HepG2 (cell line): Measurements from ENCODE around the gene RARS1. TPM values are rescaled to one million over a fixed set of nuclear protein-coding genes. Genes with fewer than 3 reads are reported as not detected.

ENCODE experiments used
- ATAC-seq: fragments of 200-7000 bp; cut with Tn5 transposase; 3 replicates; pipeline ENCODE4 v1.9.1; 2020; ENCODE audit warnings: mild to moderate bottlenecking, moderate library complexity
- BruUV-seq: library from RNA; stranded (reverse); fragments of 400-500 nt; replicated peaks from 2 replicates; lab custom pipeline; 2021; lab: Mats Ljungman, UMichigan
- CTCF ChIA-PET: fragments of 300-600 bp; formaldehyde crosslinking; extraction: SDS; loops from one replicate; lab custom pipeline; 2021; ENCODE audit warnings: low total read pairs, inconsistent platforms, low intra/inter-chr PET ratio; lab: Yijun Ruan, JAX
- POLR2A ChIA-PET: fragments of 350-600 bp; sonication (Branson Sonifier 250); formaldehyde crosslinking; loops from one replicate; lab custom pipeline; 2020; ENCODE audit warnings: antibody characterized with exemption, inconsistent platforms; lab: Yijun Ruan, JAX
- DNase-seq: peaks from one replicate; pipeline ENCODE4 v3.0.0-alpha.2; 2015; ENCODE audit warnings: low spot score
- FAIRE-seq: peaks from 3 replicates; lab custom pipeline; 2011; peaks lifted over from hg19 to GRCh38; lab: Jason Lieb, UNC
- H2AFZ ChIP-seq: one replicate; pipeline ENCODE4 v1.6.1; 2011; ENCODE audit warnings: low read length, inconsistent platforms
- H3K27ac ChIP-seq: fragments of 300-600 bp; 3 replicates; pipeline ENCODE4 v1.8.0; 2011; ENCODE audit warnings: mixed run types, mild to moderate bottlenecking, mixed read lengths, low read length, inconsistent platforms; ENCODE audit not compliant: insufficient read depth; ENCODE audit errors: extremely low read length
- H3K27me3 ChIP-seq, 2 experiments: fragments of 200-600 bp in 1 of 2; 2 replicates in 1 of 2; 3 replicates in 1 of 2; pipeline versions ENCODE4 v1.6.0 to v1.8.0; 2011; ENCODE audit warnings: low read length in 2 of 2, mild to moderate bottlenecking in 2 of 2, moderate library complexity in 2 of 2, inconsistent platforms in 1 of 2; ENCODE audit not compliant: insufficient read depth in 2 of 2, control insufficient read depth in 1 of 2
- H3K36me3 ChIP-seq, 2 experiments: fragments of 200-600 bp in 1 of 2; replicated peaks in 1 of 2; 2 replicates in 1 of 2; 3 replicates in 1 of 2; pipeline versions ENCODE4 v1.5.1 to v1.8.0; 2011; ENCODE audit warnings: low read length in 2 of 2, inconsistent platforms in 1 of 2; ENCODE audit not compliant: insufficient read depth in 2 of 2, control insufficient read depth in 1 of 2
- H3K4me1 ChIP-seq: 2 replicates; pipeline ENCODE4 v1.5.1; 2012; ENCODE audit warnings: low read length, inconsistent platforms; ENCODE audit not compliant: insufficient read depth
- H3K4me2 ChIP-seq: 2 replicates; pipeline ENCODE4 v1.6.0; 2011; ENCODE audit warnings: low read depth, low read length, inconsistent platforms
- H3K4me3 ChIP-seq, 3 experiments: fragments of 200-600 bp in 1 of 3; sonication (generic), shearing (Covaris generic) in 1 of 3; replicated peaks in 1 of 3; 2 replicates each; pipeline ENCODE4 v1.5.1; 2011 to 2016; ENCODE audit warnings: low read length in 3 of 3, inconsistent platforms in 2 of 3, low read depth in 2 of 3, mild to moderate bottlenecking in 2 of 3, control low read depth in 1 of 3, mixed read lengths in 1 of 3; ENCODE audit not compliant: insufficient read depth in 1 of 3
- H3K79me2 ChIP-seq: one replicate; pipeline ENCODE4 v1.6.1; 2011; ENCODE audit warnings: low read length, inconsistent platforms; ENCODE audit not compliant: insufficient read depth
- H3K9ac ChIP-seq: 2 replicates; pipeline ENCODE4 v1.6.0; 2011; ENCODE audit warnings: mild to moderate bottlenecking, low read depth, low read length, inconsistent platforms; ENCODE audit not compliant: insufficient read depth
- H3K9me3 ChIP-seq: 2 replicates; pipeline ENCODE4 v1.5.1; 2012; ENCODE audit warnings: mild to moderate bottlenecking, low read length
- H4K20me1 ChIP-seq: 2 replicates; pipeline ENCODE4 v1.6.0; 2011; ENCODE audit warnings: inconsistent platforms, mild to moderate bottlenecking, low read length, moderate library complexity; ENCODE audit not compliant: insufficient read depth
- BCL3 ChIP-seq: sonication (generic); formaldehyde crosslinking; IDR thresholded peaks from 2 replicates; pipeline ENCODE4 v1.5.1; 2020; ENCODE audit warnings: mild to moderate bottlenecking, missing genetic modification reagents, moderate library complexity
- FOXA3 ChIP-seq: IDR thresholded peaks from 2 replicates; pipeline ENCODE4 v1.6.1; 2016; ENCODE audit warnings: missing genetic modification reagents, missing compliant biosample characterization
- HNRNPUL1 ChIP-seq: fragments of 200-400 bp; formaldehyde crosslinking; IDR thresholded peaks from 2 replicates; pipeline ENCODE4 v1.6.1; 2017; ENCODE audit warnings: low read depth, mild to moderate bottlenecking, low read length, moderate library complexity
- KDM1A ChIP-seq: IDR thresholded peaks from 2 replicates; pipeline ENCODE4 v1.6.1; 2016; ENCODE audit warnings: missing compliant biosample characterization
- MIER2 ChIP-seq: IDR thresholded peaks from 2 replicates; pipeline ENCODE4 v1.6.1; 2016; ENCODE audit warnings: missing biosample characterization, missing genetic modification reagents
- MTERF4 ChIP-seq: sonication (generic); formaldehyde crosslinking; IDR thresholded peaks from 2 replicates; pipeline ENCODE4 v1.8.0; 2023; ENCODE audit warnings: mild to moderate bottlenecking, missing genetic modification reagents
- POGZ ChIP-seq: sonication (generic); formaldehyde crosslinking; IDR thresholded peaks from 2 replicates; pipeline ENCODE4 v1.4.0; 2020; ENCODE audit warnings: mild to moderate bottlenecking, missing genetic modification reagents
- SMAD3 ChIP-seq: sonication (generic); formaldehyde crosslinking; IDR thresholded peaks from 2 replicates; pipeline ENCODE4 v1.4.0; 2020; ENCODE audit warnings: missing genetic modification reagents
- ZNF232 ChIP-seq: sonication (generic); formaldehyde crosslinking; IDR thresholded peaks from 2 replicates; pipeline ENCODE4 v1.4.0; 2020; ENCODE audit warnings: missing genetic modification reagents, borderline replicate concordance
- ZNF350 ChIP-seq: sonication (generic); formaldehyde crosslinking; IDR thresholded peaks from 2 replicates; pipeline ENCODE4 v1.4.0; 2020; ENCODE audit warnings: mild to moderate bottlenecking, low read depth, missing genetic modification reagents, borderline replicate concordance
- ZNF441 ChIP-seq: sonication (generic); formaldehyde crosslinking; IDR thresholded peaks from 2 replicates; pipeline ENCODE4 v1.7.0; 2021; ENCODE audit warnings: missing genetic modification reagents, borderline replicate concordance
- ZNF564 ChIP-seq: sonication (generic); formaldehyde crosslinking; IDR thresholded peaks from 2 replicates; pipeline ENCODE4 v1.8.1; 2023; ENCODE audit warnings: mild to moderate bottlenecking, missing genetic modification reagents
- WGBS: methylation state at CpG from one replicate; pipeline ENCODE4 v1.1.6; 2017; ENCODE audit warnings: low lambda C conversion rate; 5-methylcytosine and 5-hydroxymethylcytosine counted together
- in situ Hi-C: cut with HindIII; loops from 2 replicates; pipeline ENCODE4 v1.10.0; 2017; ENCODE audit warnings: low pct_unique_long_range_greater_than_20kb; ENCODE audit not compliant: extremely low pct_ligation_motif_present
- intact Hi-C: fragments of 100-400 bp; cut with micrococcal nuclease; formaldehyde crosslinking; loops from one replicate; pipeline ENCODE4 v1.10.0; 2022; ENCODE audit not compliant: unreplicated experiment
- polyA plus RNA-seq, 8 experiments: library from polyadenylated mRNA; depleted of rRNA in 3 of 8; stranded (reverse) in 7 of 8; unstranded in 1 of 8; fragments of >200 nt; fragmentation: Illumina TruSeq in 4 of 8; extraction: Trizol in 4 of 8; gene quantifications; 2 replicates each; pipeline versions ENCODE4 v1.2.1 to v1.2.3, GENCODE V29; 2011 to 2016; ENCODE audit warnings: low read depth in 4 of 8, missing spikeins in 1 of 8, mixed read lengths in 1 of 8; ENCODE audit not compliant: insufficient read depth in 1 of 8
- total RNA-seq, 5 experiments: library from RNA; depleted of rRNA; stranded (reverse); fragments of >200 nt; fragmentation: Illumina TruSeq; extraction: Trizol; gene quantifications; 2 replicates each; pipeline ENCODE4 v1.2.3, GENCODE V29; 2016; ENCODE audit warnings: low read depth in 1 of 5
- TF ChIP-seq, protein P1 (sequence below): sonication (generic); formaldehyde crosslinking; IDR thresholded peaks from 2 replicates; pipeline ENCODE4 v1.9.0; 2022; ENCODE audit warnings: missing genetic modification reagents, mild to moderate bottlenecking, borderline replicate concordance

Gene RARS1
- total and polyA plus RNA-seq, 2 of the 13 experiments (the other 11 are each of a cell fraction or from before 2014, with no cell fraction given): 54.6 to 170 TPM

- TF ChIP-seq ZNF350 (CRISPR knock-in tag) (0 out of 2 replicates have a peak, but pooled peaks have one; percentile 33), FOXA3 (CRISPR knock-in tag) (no peak), MTERF4 (CRISPR knock-in tag) (0 out of 2 replicates have a peak, but pooled peaks have one; percentile 28), KDM1A (CRISPR knock-in tag) (no peak), ZNF564 (0 out of 2 replicates have a peak, but pooled peaks have one; percentile 34), ZNF232 (CRISPR knock-in tag) (peak; percentile 75; the same call in 1 of the 2 replicates), POGZ (CRISPR knock-in tag) (0 out of 2 replicates have a peak, but pooled peaks have one; percentile 13), SMAD3 (CRISPR knock-in tag) (peak; percentile 71; the same call in 1 of the 2 replicates), ZNF441 (peak; percentile 77; the same call in 1 of the 2 replicates)
Observed at GRCh38 chr5:168528521-168529373, 42.5 kb downstream of the RARS1 start, which contains the start of gene FBLL1 (continued).

DNA sequence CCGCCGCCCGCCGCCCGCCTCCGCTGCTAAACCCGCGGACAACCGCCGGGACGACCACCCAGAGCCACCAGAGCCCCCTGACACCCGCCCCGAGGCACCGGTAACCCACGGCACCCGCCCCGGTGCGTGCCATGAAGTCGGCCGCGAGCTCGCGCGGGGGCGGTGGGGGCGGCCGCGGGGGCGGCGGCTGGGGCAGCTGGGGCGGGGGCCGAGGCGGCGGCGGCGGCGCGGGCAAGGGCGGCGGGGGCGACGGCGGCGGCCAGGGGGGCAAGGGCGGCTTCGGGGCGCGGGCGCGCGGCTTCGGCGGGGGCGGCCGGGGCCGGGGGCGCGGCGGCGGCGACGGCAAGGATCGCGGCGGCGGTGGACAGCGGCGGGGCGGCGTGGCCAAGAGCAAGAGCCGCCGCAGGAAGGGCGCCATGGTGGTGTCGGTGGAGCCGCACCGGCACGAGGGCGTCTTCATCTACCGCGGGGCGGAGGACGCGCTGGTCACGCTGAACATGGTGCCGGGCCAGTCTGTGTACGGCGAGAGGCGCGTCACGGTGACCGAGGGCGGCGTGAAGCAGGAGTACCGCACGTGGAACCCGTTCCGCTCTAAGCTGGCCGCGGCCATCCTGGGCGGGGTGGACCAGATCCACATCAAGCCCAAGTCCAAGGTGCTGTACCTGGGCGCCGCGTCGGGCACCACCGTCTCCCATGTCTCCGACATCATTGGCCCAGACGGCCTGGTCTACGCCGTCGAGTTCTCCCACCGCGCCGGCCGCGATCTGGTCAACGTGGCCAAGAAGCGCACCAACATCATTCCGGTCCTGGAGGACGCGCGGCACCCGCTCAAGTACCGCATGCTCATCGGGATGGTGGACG is 43.3 kb downstream of the RARS1 start:
- CTCF ChIA-PET: no interaction called here
- no peaks in the 10 kb centered on the region for H3K79me2 ChIP-seq
- no peak overlapping the region for H3K9ac ChIP-seq
- peak overlapping the region in 2 of 3 experiments; percentile 43; a peak in 3 of 6 replicates for H3K4me3 ChIP-seq
- no peaks in the 10 kb centered on the region for H3K9me3 ChIP-seq
- intact Hi-C loops (no loop called here), in situ Hi-C loops (no loop called here)
- no peak for ATAC-seq
- H3K4me2 ChIP-seq: peak overlapping the region; percentile 57; the same call in 1 of the 2 replicates
- H2AFZ ChIP-seq: no peak overlapping the region
- H3K27ac ChIP-seq: no peak overlapping the region
- peaks cover 0 to 15% of the 10 kb centered on the region in 2 experiments; a peak in 4 of 5 replicates for H3K27me3 ChIP-seq
- BruUV-seq: no TSS peak
- H4K20me1 ChIP-seq: no peaks in the 10 kb centered on the region
- no peaks in the 10 kb centered on the region for H3K36me3 ChIP-seq
- FAIRE-seq: no peak
- H3K4me1 ChIP-seq: peaks cover 22% of the 10 kb centered on the region
- no peak for DNase-seq
- 79% methylated on average over 38 of the region's 125 CpGs for WGBS
- POLR2A ChIA-PET: no interaction called here
- TF ChIP-seq HNRNPUL1: no peak
- no peak for TF ChIP-seq MIER2 (CRISPR knock-in tag)
- TF ChIP-seq, protein P1, sequence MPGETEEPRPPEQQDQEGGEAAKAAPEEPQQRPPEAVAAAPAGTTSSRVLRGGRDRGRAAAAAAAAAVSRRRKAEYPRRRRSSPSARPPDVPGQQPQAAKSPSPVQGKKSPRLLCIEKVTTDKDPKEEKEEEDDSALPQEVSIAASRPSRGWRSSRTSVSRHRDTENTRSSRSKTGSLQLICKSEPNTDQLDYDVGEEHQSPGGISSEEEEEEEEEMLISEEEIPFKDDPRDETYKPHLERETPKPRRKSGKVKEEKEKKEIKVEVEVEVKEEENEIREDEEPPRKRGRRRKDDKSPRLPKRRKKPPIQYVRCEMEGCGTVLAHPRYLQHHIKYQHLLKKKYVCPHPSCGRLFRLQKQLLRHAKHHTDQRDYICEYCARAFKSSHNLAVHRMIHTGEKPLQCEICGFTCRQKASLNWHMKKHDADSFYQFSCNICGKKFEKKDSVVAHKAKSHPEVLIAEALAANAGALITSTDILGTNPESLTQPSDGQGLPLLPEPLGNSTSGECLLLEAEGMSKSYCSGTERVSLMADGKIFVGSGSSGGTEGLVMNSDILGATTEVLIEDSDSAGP (CRISPR knock-in tag): 0 out of 2 replicates have a peak, but pooled peaks have one; percentile 16
- no peak for TF ChIP-seq BCL3 (CRISPR knock-in tag)
